ENCODE results near the gene SERTAD3.
"Not testable (repeated sequence)": the region's sequence is repeated elsewhere in the genome, so short reads cannot be mapped to it uniquely, and the experiment has no call there.

Gene SERTAD3

GRCh38 chr19:40471111-40471510 lies 27.0 kb upstream of the SERTAD3 start:
- H3K4me3 ChIP-seq, result no peak overlapping the region
- H3K27ac ChIP-seq, result no peak overlapping the region
- TF ChIP-seq POLR2AphosphoS5 (IDR thresholded peaks at IDR 0.05; ENCODE audit: borderline replicate concordance, low read depth, low read length) (no peak), FOXP2 (optimal IDR thresholded peaks at IDR 0.05; ENCODE audit: control extremely low read depth, extremely low read length, insufficient read depth) (no peak), EZH2 (IDR thresholded peaks at IDR 0.05) (no peak)
- H3K9me3 ChIP-seq (ENCODE audit: low read depth, low read length), result no peaks in the 10 kb centered on the region
- no peak overlapping the region for H3K9ac ChIP-seq (ENCODE audit: insufficient read length)
- DNase-seq (ENCODE audit: low read depth, low spot score), result no peak
- no peaks in the 10 kb centered on the region for H3K36me3 ChIP-seq (ENCODE audit: insufficient read depth, low read length)

- no peak overlapping the region for H3K4me3 ChIP-seq
- no peak for TF ChIP-seq FOXP2 (optimal IDR thresholded peaks at IDR 0.05; ENCODE audit: control extremely low read depth, extremely low read length, insufficient read depth)
- TF ChIP-seq EZH2 (IDR thresholded peaks at IDR 0.05), result no peak
- H3K9ac ChIP-seq (ENCODE audit: insufficient read length), result no peak overlapping the region
- no peaks in the 10 kb centered on the region for H3K9me3 ChIP-seq (ENCODE audit: low read depth, low read length)
- H3K27ac ChIP-seq, result no peak overlapping the region
- DNase-seq (ENCODE audit: low read depth, low spot score), result no peak
- no peaks in the 10 kb centered on the region for H3K36me3 ChIP-seq (ENCODE audit: insufficient read depth, low read length)
Measured at GRCh38 chr19:40469011-40469410, 24.9 kb upstream of the SERTAD3 start.

- no peak within 1 kb of the TSS for H3K9ac ChIP-seq (ENCODE audit: insufficient read length)
- no peaks in the 10 kb centered on the region for H3K36me3 ChIP-seq (ENCODE audit: insufficient read depth, low read length)
- no peaks in the 10 kb centered on the region for H3K9me3 ChIP-seq (ENCODE audit: low read depth, low read length)
- H3K4me3 ChIP-seq, result peak within 1 kb of the TSS; percentile 89
- no peak for TF ChIP-seq EZH2 (IDR thresholded peaks at IDR 0.05)
- TF ChIP-seq FOXP2 (optimal IDR thresholded peaks at IDR 0.05; ENCODE audit: control extremely low read depth, extremely low read length, insufficient read depth), result no peak
- TF ChIP-seq POLR2AphosphoS5 (IDR thresholded peaks at IDR 0.05; ENCODE audit: borderline replicate concordance, low read depth, low read length), result no peak
- DNase-seq (ENCODE audit: low read depth, low spot score), result no peak
- no peak within 1 kb of the TSS for H3K27ac ChIP-seq
Measured at GRCh38 chr19:40466985-40467734, 23.0 kb upstream of the SERTAD3 start, which contains the start of gene SPTBN4. Gene SPTBN4, plus strand, starts transcription at chr19:40467001. Its CDS starts 5,621 bp downstream, at chr19:40472622.

GRCh38 chr19:40466219-40466984 lies 22.3 kb upstream of the SERTAD3 start:
- H3K9me3 ChIP-seq (ENCODE audit: low read depth, low read length), result no peaks in the 10 kb centered on the region
- H3K4me3 ChIP-seq, result peak overlapping the region; percentile 89
- TF ChIP-seq POLR2AphosphoS5 (IDR thresholded peaks at IDR 0.05; ENCODE audit: borderline replicate concordance, low read depth, low read length) (no peak), FOXP2 (optimal IDR thresholded peaks at IDR 0.05; ENCODE audit: control extremely low read depth, extremely low read length, insufficient read depth) (no peak), EZH2 (IDR thresholded peaks at IDR 0.05) (no peak)
- H3K9ac ChIP-seq (ENCODE audit: insufficient read length), result no peak overlapping the region
- no peak for DNase-seq (ENCODE audit: low read depth, low spot score)
- no peaks in the 10 kb centered on the region for H3K36me3 ChIP-seq (ENCODE audit: insufficient read depth, low read length)
- H3K27ac ChIP-seq, result no peak overlapping the region

GRCh38 chr19:40465557-40466218 lies 21.6 kb upstream of the SERTAD3 start, which contains the start of gene BLVRB:
Gene BLVRB, minus strand, starts transcription at chr19:40465745. Its CDS starts 57 bp downstream, at chr19:40465688.
- peak; percentile 93 for DNase-seq (ENCODE audit: low read depth, low spot score)
- Histone ChIP-seq H3K9me3 (ENCODE audit: low read depth, low read length) (no peaks in the 10 kb centered on the region), H3K27ac (peak within 1 kb of the TSS; percentile 94), H3K9ac (ENCODE audit: insufficient read length) (peak within 1 kb of the TSS; percentile 77), H3K36me3 (ENCODE audit: insufficient read depth, low read length) (no peaks in the 10 kb centered on the region), H3K4me3 (peak within 1 kb of the TSS; percentile 89)
- peak; percentile 72; the same call in 1 of the 2 replicates for TF ChIP-seq POLR2AphosphoS5 (IDR thresholded peaks at IDR 0.05; ENCODE audit: borderline replicate concordance, low read depth, low read length)
- TF ChIP-seq FOXP2 (optimal IDR thresholded peaks at IDR 0.05; ENCODE audit: control extremely low read depth, extremely low read length, insufficient read depth), result peak; percentile 85
- TF ChIP-seq EZH2 (IDR thresholded peaks at IDR 0.05), result no peak

- Histone ChIP-seq H3K27ac (peak overlapping the region; percentile 94), H3K9me3 (ENCODE audit: low read depth, low read length) (no peaks in the 10 kb centered on the region), H3K4me3 (peak overlapping the region; percentile 89), H3K36me3 (ENCODE audit: insufficient read depth, low read length) (no peaks in the 10 kb centered on the region), H3K9ac (ENCODE audit: insufficient read length) (peak overlapping the region; percentile 77)
- TF ChIP-seq EZH2 (IDR thresholded peaks at IDR 0.05), result no peak
- no peak for TF ChIP-seq FOXP2 (optimal IDR thresholded peaks at IDR 0.05; ENCODE audit: control extremely low read depth, extremely low read length, insufficient read depth)
- no peak for TF ChIP-seq POLR2AphosphoS5 (IDR thresholded peaks at IDR 0.05; ENCODE audit: borderline replicate concordance, low read depth, low read length)
- DNase-seq (ENCODE audit: low read depth, low spot score), result no peak
Measured at GRCh38 chr19:40465025-40465556, 21.0 kb upstream of the SERTAD3 start.

GRCh38 chr19:40464059-40465024 lies 20.2 kb upstream of the SERTAD3 start:
- DNase-seq (ENCODE audit: low read depth, low spot score), result peak; percentile 69
- no peak for TF ChIP-seq FOXP2 (optimal IDR thresholded peaks at IDR 0.05; ENCODE audit: control extremely low read depth, extremely low read length, insufficient read depth)
- no peak for TF ChIP-seq POLR2AphosphoS5 (IDR thresholded peaks at IDR 0.05; ENCODE audit: borderline replicate concordance, low read depth, low read length)
- no peak for TF ChIP-seq EZH2 (IDR thresholded peaks at IDR 0.05)
- Histone ChIP-seq H3K4me3 (peak overlapping the region; percentile 89), H3K27ac (peak overlapping the region; percentile 94), H3K36me3 (ENCODE audit: insufficient read depth, low read length) (no peaks in the 10 kb centered on the region), H3K9me3 (ENCODE audit: low read depth, low read length) (no peaks in the 10 kb centered on the region), H3K9ac (ENCODE audit: insufficient read length) (peak overlapping the region; percentile 77)

GRCh38 chr19:40463587-40464037 lies 19.5 kb upstream of the SERTAD3 start:
- not testable (repeated sequence) for H3K36me3 ChIP-seq (ENCODE audit: insufficient read depth, low read length); DNase-seq (ENCODE audit: low read depth, low spot score); H3K9me3 ChIP-seq (ENCODE audit: low read depth, low read length); H3K9ac ChIP-seq (ENCODE audit: insufficient read length)
- H3K27ac ChIP-seq, result peak overlapping the region; percentile 94
- H3K4me3 ChIP-seq, result 0 out of 2 replicates have a peak overlapping the region, but pooled peaks have one; percentile 89

Data from SK-N-MC (cell line).